SW480 (cell line): ENCODE data around the gene INO80.
A peak's percentile ranks its signal among the peaks of the same experiment; 100 is the strongest.

ENCODE experiments used
- DNase-seq: peaks from one replicate; pipeline ENCODE4 v3.0.0-alpha.2; 2016; ENCODE audit warnings: low spot score

INO80 gene

GRCh38 chr15:41047474-41047873, 68.6 kb downstream of the INO80 start:
- DNase-seq = no peak

GRCh38 chr15:41043276-41043951, 72.7 kb downstream of the INO80 start:
- no peak for DNase-seq

- no peak for DNase-seq
Observed at GRCh38 chr15:41042851-41043250, 73.2 kb downstream of the INO80 start.

GRCh38 chr15:41039121-41039520, 77.0 kb downstream of the INO80 start:
- DNase-seq = no peak

GRCh38 chr15:41032079-41032328, 84.1 kb downstream of the INO80 start:
- no peak for DNase-seq

- DNase-seq = no peak
Observed at GRCh38 chr15:41031232-41032078, 84.6 kb downstream of the INO80 start.

GRCh38 chr15:41028853-41029252, 87.2 kb downstream of the INO80 start:
- DNase-seq = no peak

- DNase-seq = no peak
Observed at GRCh38 chr15:41025393-41025792, 90.7 kb downstream of the INO80 start.

- no peak for DNase-seq
Observed at GRCh38 chr15:41024885-41025284, 91.2 kb downstream of the INO80 start.

GRCh38 chr15:41024131-41024530, 91.9 kb downstream of the INO80 start:
- DNase-seq = no peak

- DNase-seq = peak; percentile 33
Observed at GRCh38 chr15:41022487-41023090, 93.5 kb downstream of the INO80 start.

GRCh38 chr15:41020829-41021228, 95.3 kb downstream of the INO80 start:
- DNase-seq = no peak

- DNase-seq = no peak
Observed at GRCh38 chr15:41020311-41020710, 95.8 kb downstream of the INO80 start.

GRCh38 chr15:41019174-41019573, 96.9 kb downstream of the INO80 start:
- DNase-seq = no peak

- no peak for DNase-seq
Observed at GRCh38 chr15:41018534-41018933, 97.5 kb downstream of the INO80 start.

- no peak for DNase-seq
Observed at GRCh38 chr15:41017066-41017735, 98.9 kb downstream of the INO80 start.

GRCh38 chr15:41013691-41014414, 102.2 kb downstream of the INO80 start:
- no peak for DNase-seq

GRCh38 chr15:41011055-41011815, 104.8 kb downstream of the INO80 start:
- DNase-seq = no peak

- DNase-seq = no peak
Observed at GRCh38 chr15:41010345-41010744, 105.7 kb downstream of the INO80 start.

- no peak for DNase-seq
Observed at GRCh38 chr15:41006479-41006878, 109.6 kb downstream of the INO80 start.

- DNase-seq = no peak
Observed at GRCh38 chr15:41004490-41004889, 111.6 kb downstream of the INO80 start.
